ENCODE results near the gene ZNF609. TPM values are rescaled to one million over a fixed set of nuclear protein-coding genes. Genes with fewer than 3 reads are reported as not detected.

Gene ZNF609
- total and polyA plus RNA-seq, 4 donors: 4.6 to 18.1 (median 8.0) TPM

DNA sequence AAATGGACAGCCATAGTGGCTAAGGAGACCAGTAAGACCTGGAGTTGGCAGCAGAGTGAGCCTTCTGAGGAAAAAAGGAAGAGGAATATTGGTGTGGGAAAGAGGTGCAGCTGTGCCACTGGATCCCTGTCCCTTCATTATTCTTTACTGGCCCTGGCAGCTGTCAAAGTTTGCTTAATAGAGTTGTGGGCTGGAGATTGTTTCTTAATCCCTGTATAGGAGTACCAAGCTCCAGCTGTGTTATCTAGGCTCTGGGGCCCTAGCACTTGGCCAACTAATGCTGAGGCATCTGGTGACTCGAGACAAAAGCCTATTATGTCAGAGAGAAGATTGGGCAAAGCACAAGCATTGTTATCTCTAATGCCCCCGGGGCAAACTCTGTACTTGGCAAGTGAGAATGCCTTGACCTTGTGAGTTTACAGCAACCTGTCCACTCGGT, 61.4 kb downstream of the ZNF609 start:
- Histone ChIP-seq H3K4me1 (ENCODE audit: control insufficient read depth in 4 of 4, insufficient read depth in 4 of 4, low read length in 3 of 4) (peaks cover 0 to 7% (median 3%) of the 10 kb centered on the region in 4 donors), H3K9ac (ENCODE audit: low read depth in 1 of 2, low read length in 2 of 2) (no peak overlapping the region), H3K27ac (ENCODE audit: low read depth in 1 of 2, low read length in 2 of 2) (no peak overlapping the region), H3K27me3 (ENCODE audit: control insufficient read depth in 4 of 4, insufficient read depth in 4 of 4, low read length in 3 of 4) (no peaks in the 10 kb centered on the region), H3K9me3 (ENCODE audit: control insufficient read depth in 4 of 4, low read length in 3 of 4) (no peaks in the 10 kb centered on the region), H3K4me3 (ENCODE audit: low read depth in 1 of 3, low read length in 3 of 3) (no peak overlapping the region), H3K36me3 (ENCODE audit: control insufficient read depth in 4 of 4, insufficient read depth in 3 of 4, low read depth in 1 of 4, low read length in 3 of 4) (peaks cover 0 to 3% (median under 1%) of the 10 kb centered on the region in 4 donors)
- TF ChIP-seq, protein P1, sequence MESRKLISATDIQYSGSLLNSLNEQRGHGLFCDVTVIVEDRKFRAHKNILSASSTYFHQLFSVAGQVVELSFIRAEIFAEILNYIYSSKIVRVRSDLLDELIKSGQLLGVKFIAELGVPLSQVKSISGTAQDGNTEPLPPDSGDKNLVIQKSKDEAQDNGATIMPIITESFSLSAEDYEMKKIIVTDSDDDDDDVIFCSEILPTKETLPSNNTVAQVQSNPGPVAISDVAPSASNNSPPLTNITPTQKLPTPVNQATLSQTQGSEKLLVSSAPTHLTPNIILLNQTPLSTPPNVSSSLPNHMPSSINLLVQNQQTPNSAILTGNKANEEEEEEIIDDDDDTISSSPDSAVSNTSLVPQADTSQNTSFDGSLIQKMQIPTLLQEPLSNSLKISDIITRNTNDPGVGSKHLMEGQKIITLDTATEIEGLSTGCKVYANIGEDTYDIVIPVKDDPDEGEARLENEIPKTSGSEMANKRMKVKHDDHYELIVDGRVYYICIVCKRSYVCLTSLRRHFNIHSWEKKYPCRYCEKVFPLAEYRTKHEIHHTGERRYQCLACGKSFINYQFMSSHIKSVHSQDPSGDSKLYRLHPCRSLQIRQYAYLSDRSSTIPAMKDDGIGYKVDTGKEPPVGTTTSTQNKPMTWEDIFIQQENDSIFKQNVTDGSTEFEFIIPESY (IDR thresholded peaks at IDR 0.05): no peak
- TF ChIP-seq JUND (IDR thresholded peaks at IDR 0.05): no peak
- no peak for TF ChIP-seq HNF4A (conservative IDR thresholded peaks at IDR 0.05)
- no peak for TF ChIP-seq RXRA (IDR thresholded peaks at IDR 0.05)
- TF ChIP-seq GABPA (IDR thresholded peaks at IDR 0.05 in 1 of 2, conservative IDR thresholded peaks at IDR 0.05 in 1 of 2): no peak
- TF ChIP-seq FOXA2 (IDR thresholded peaks at IDR 0.05): no peak
- TF ChIP-seq NR2F2 (IDR thresholded peaks at IDR 0.05): no peak
- TF ChIP-seq, protein P2, sequence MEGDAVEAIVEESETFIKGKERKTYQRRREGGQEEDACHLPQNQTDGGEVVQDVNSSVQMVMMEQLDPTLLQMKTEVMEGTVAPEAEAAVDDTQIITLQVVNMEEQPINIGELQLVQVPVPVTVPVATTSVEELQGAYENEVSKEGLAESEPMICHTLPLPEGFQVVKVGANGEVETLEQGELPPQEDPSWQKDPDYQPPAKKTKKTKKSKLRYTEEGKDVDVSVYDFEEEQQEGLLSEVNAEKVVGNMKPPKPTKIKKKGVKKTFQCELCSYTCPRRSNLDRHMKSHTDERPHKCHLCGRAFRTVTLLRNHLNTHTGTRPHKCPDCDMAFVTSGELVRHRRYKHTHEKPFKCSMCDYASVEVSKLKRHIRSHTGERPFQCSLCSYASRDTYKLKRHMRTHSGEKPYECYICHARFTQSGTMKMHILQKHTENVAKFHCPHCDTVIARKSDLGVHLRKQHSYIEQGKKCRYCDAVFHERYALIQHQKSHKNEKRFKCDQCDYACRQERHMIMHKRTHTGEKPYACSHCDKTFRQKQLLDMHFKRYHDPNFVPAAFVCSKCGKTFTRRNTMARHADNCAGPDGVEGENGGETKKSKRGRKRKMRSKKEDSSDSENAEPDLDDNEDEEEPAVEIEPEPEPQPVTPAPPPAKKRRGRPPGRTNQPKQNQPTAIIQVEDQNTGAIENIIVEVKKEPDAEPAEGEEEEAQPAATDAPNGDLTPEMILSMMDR (IDR thresholded peaks at IDR 0.05; ENCODE audit: low read depth, low read length, missing input control): no peak
- TF ChIP-seq FOXA1 (IDR thresholded peaks at IDR 0.05): no peak
- TF ChIP-seq YY1 (IDR thresholded peaks at IDR 0.05): no peak
- no peak for TF ChIP-seq EGR1 (IDR thresholded peaks at IDR 0.05; ENCODE audit: low read depth in 2 of 2)
- TF ChIP-seq, protein P3, sequence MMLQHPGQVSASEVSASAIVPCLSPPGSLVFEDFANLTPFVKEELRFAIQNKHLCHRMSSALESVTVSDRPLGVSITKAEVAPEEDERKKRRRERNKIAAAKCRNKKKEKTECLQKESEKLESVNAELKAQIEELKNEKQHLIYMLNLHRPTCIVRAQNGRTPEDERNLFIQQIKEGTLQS (IDR thresholded peaks at IDR 0.05): no peak
- TF ChIP-seq HNF4G (IDR thresholded peaks at IDR 0.05): no peak
- no peak for TF ChIP-seq TAF1 (conservative IDR thresholded peaks at IDR 0.05)
- TF ChIP-seq, protein P4, sequence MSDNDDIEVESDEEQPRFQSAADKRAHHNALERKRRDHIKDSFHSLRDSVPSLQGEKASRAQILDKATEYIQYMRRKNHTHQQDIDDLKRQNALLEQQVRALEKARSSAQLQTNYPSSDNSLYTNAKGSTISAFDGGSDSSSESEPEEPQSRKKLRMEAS (IDR thresholded peaks at IDR 0.05): no peak
- TF ChIP-seq, protein P5, sequence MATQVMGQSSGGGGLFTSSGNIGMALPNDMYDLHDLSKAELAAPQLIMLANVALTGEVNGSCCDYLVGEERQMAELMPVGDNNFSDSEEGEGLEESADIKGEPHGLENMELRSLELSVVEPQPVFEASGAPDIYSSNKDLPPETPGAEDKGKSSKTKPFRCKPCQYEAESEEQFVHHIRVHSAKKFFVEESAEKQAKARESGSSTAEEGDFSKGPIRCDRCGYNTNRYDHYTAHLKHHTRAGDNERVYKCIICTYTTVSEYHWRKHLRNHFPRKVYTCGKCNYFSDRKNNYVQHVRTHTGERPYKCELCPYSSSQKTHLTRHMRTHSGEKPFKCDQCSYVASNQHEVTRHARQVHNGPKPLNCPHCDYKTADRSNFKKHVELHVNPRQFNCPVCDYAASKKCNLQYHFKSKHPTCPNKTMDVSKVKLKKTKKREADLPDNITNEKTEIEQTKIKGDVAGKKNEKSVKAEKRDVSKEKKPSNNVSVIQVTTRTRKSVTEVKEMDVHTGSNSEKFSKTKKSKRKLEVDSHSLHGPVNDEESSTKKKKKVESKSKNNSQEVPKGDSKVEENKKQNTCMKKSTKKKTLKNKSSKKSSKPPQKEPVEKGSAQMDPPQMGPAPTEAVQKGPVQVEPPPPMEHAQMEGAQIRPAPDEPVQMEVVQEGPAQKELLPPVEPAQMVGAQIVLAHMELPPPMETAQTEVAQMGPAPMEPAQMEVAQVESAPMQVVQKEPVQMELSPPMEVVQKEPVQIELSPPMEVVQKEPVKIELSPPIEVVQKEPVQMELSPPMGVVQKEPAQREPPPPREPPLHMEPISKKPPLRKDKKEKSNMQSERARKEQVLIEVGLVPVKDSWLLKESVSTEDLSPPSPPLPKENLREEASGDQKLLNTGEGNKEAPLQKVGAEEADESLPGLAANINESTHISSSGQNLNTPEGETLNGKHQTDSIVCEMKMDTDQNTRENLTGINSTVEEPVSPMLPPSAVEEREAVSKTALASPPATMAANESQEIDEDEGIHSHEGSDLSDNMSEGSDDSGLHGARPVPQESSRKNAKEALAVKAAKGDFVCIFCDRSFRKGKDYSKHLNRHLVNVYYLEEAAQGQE (IDR thresholded peaks at IDR 0.05): no peak
- TF ChIP-seq SP1 (IDR thresholded peaks at IDR 0.05): no peak
- DNase-seq (ENCODE audit: low spot score): no peak
- WGBS: 18% methylated on average over 3 of the region's 3 CpGs

Measured in liver (tissue), 9 donors.